Regular cardiac myocyte (primary cell): ENCODE measurements around the gene PLEKHG5. TPM values are rescaled to one million over a fixed set of nuclear protein-coding genes. Genes with fewer than 3 reads are reported as not detected.

Source experiments
- total RNA-seq: library from RNA; depleted of rRNA; stranded (reverse); fragments of >200 nt; gene quantifications from 2 replicates; pipeline ENCODE4 v1.2.3, GENCODE V29; 2014

PLEKHG5 gene, protein sequence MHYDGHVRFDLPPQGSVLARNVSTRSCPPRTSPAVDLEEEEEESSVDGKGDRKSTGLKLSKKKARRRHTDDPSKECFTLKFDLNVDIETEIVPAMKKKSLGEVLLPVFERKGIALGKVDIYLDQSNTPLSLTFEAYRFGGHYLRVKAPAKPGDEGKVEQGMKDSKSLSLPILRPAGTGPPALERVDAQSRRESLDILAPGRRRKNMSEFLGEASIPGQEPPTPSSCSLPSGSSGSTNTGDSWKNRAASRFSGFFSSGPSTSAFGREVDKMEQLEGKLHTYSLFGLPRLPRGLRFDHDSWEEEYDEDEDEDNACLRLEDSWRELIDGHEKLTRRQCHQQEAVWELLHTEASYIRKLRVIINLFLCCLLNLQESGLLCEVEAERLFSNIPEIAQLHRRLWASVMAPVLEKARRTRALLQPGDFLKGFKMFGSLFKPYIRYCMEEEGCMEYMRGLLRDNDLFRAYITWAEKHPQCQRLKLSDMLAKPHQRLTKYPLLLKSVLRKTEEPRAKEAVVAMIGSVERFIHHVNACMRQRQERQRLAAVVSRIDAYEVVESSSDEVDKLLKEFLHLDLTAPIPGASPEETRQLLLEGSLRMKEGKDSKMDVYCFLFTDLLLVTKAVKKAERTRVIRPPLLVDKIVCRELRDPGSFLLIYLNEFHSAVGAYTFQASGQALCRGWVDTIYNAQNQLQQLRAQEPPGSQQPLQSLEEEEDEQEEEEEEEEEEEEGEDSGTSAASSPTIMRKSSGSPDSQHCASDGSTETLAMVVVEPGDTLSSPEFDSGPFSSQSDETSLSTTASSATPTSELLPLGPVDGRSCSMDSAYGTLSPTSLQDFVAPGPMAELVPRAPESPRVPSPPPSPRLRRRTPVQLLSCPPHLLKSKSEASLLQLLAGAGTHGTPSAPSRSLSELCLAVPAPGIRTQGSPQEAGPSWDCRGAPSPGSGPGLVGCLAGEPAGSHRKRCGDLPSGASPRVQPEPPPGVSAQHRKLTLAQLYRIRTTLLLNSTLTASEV
- total RNA-seq = 16.9 and 23.0 TPM in 2 replicates

DNA sequence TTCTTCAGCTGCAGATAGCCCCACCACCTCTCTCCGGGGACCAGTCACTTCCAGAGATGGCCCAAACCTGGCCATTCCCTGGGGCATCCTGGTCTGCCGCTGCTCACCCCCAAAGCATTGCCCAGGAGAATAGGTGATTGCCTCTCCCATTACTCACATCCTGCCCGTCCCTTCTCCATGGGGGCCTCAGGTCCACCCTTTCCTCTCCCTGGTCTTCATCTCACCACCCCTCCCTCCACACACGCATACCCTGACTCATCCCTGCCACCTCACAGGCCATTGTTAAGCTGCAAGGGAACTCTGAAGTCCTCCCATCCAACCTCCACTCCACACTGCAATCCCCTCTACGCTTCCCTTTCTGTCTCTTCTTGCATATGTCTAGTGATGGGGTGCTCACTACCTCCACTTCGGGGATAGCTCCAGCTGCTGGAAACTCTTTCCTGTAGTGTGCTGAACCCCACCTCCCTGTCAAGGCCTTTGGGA, at the start of gene PLEKHG5:
TSS of gene PLEKHG5 (minus strand) at position 188 of the 483 bp plus-strand sequence. CDS start 14,096 bp downstream, outside the sequence.

DNA sequence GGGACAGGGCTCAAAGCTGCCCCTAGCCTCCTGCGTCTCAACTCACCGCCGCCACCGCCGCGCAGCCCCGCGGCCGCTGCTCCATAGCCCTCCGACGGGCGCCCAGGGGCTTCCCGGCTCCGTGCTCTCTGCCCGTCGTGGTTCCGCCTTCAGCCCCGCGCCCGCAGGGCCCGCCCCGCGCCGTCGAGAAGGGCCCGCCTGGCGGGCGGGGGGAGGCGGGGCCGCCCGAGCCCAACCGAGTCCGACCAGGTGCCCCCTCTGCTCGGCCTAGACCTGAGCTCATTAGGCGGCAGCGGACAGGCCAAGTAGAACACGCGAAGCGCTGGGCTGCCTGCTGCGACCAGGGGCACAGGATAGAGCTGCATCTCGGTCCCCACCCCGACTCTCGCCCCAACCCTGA, 25.4 kb downstream of the PLEKHG5 start, which contains the start of gene TNFRSF25:
TSS of gene TNFRSF25 (minus strand) at position 151 of the 400 bp plus-strand sequence. CDS start at position 85, 66 bp downstream.

DNA sequence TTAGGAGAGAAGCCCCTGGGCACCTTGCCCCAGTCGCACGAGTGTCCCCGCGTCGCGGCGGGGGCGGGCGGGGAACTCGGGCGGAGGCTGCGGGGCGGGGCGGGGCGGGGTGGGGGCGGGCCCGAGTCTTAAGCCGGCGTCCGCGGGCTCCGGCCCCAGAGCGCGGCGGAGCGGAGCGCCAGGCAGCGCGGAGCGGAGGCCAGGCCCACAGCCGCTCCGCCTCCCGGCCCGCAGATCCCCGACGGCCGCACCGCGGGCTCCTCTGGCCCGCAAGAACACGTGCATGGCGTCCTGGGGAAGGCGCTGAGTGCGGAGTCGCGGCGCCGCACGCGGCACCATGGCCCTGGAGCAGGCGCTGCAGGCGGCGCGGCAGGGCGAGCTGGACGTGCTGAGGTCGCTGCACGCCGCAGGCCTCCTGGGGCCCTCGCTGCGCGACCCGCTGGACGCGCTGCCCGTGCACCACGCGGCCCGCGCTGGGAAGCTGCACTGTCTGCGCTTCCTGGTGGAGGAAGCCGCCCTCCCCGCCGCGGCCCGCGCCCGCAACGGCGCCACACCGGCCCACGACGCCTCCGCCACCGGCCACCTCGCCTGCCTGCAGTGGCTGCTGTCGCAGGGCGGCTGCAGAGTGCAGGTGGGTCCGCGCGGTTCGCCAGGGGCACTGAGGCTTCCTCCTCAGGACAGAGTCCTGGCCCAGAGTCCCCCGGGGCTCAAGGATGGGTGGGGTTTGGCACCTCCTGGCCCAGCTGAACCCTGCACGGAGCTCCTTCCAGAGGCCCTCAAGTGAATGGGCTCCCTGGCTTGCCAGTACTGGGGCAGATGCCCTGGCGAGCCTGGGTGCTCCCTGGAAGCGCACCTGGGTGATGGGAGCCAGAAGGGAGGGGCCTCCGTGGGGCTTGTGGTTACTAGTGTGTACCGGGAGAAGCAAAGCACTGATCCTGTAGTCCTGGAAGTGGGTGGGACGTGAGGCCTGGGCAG, 66.6 kb downstream of the PLEKHG5 start, which contains the start of gene ESPN:
TSS of gene ESPN (plus strand) at position 158 of the 975 bp plus-strand sequence. CDS start at position 338, 180 bp downstream.

GRCh38 chr1:6419804-6420453, 71.5 kb downstream of the PLEKHG5 start, which contains the start of gene HES2:
TSS of gene HES2 (minus strand) at chr1:6419919. CDS start at chr1:6419820, 99 bp downstream.

Other genes starting within 250 kb of the PLEKHG5 start
- not detected in 2 replicates for gene HES3, start 247.5 kb downstream of the PLEKHG5 start, total RNA-seq
- 2.1 and 2.8 TPM in 2 replicates for gene GPR153, start 230.6 kb downstream of the PLEKHG5 start, total RNA-seq
- gene ACOT7, start 97.9 kb downstream of the PLEKHG5 start, total RNA-seq = 14.4 and 47.0 TPM in 2 replicates
- gene HES2, start 71.7 kb downstream of the PLEKHG5 start, total RNA-seq = 0.77 and 0.85 TPM in 2 replicates
- gene ESPN, start 66.9 kb downstream of the PLEKHG5 start, total RNA-seq = under 0.01 and 0.19 TPM in 2 replicates
- 5.0 and 6.8 TPM in 2 replicates for gene TNFRSF25, start 25.5 kb downstream of the PLEKHG5 start, total RNA-seq
- gene NOL9, start 62.8 kb upstream of the PLEKHG5 start, total RNA-seq = 16.9 and 30.1 TPM in 2 replicates
- not detected in 2 replicates for gene TAS1R1, start 63.6 kb upstream of the PLEKHG5 start, total RNA-seq
- 15.5 and 15.9 TPM in 2 replicates for gene ZBTB48, start 88.3 kb upstream of the PLEKHG5 start, total RNA-seq
- 57.2 and 76.5 TPM in 2 replicates for gene KLHL21, start 111.2 kb upstream of the PLEKHG5 start, total RNA-seq
- gene PHF13, start 122.1 kb upstream of the PLEKHG5 start, total RNA-seq = 6.9 and 9.3 TPM in 2 replicates
- 22.4 and 24.0 TPM in 2 replicates for gene THAP3, start 133.2 kb upstream of the PLEKHG5 start, total RNA-seq
- gene DNAJC11, start 210.1 kb upstream of the PLEKHG5 start, total RNA-seq = 35.5 and 42.6 TPM in 2 replicates